Liver (tissue), 2 donors: ENCODE data around the gene AMER2.
"Not testable (repeated sequence)": the region's sequence is repeated elsewhere in the genome, so short reads cannot be mapped to it uniquely, and the experiment has no call there.

Source experiments
- MAX ChIP-seq: IDR thresholded peaks from 2 replicates; pipeline ENCODE4 v1.6.1; 2016; ENCODE audit warnings: antibody characterized with exemption
- YY1 ChIP-seq: IDR thresholded peaks from 2 replicates; pipeline ENCODE4 v1.6.1; 2016; ENCODE audit warnings: antibody characterized with exemption, mild to moderate bottlenecking
- TF ChIP-seq, protein P1 (sequence below): fragments of 150-350 bp; IDR thresholded peaks from 2 replicates; pipeline ENCODE4 v1.5.1; 2017; ENCODE audit warnings: improper control_type of control experiment, low read depth, low read length; ENCODE audit not compliant: missing input control
- TF ChIP-seq, protein P2 (sequence below): IDR thresholded peaks from 2 replicates; pipeline ENCODE4 v1.6.1; 2016; ENCODE audit warnings: antibody characterized with exemption, mild to moderate bottlenecking
- donor health status: healthy.

- not testable (repeated sequence) for TF ChIP-seq MAX, YY1
- TF ChIP-seq, protein P1, sequence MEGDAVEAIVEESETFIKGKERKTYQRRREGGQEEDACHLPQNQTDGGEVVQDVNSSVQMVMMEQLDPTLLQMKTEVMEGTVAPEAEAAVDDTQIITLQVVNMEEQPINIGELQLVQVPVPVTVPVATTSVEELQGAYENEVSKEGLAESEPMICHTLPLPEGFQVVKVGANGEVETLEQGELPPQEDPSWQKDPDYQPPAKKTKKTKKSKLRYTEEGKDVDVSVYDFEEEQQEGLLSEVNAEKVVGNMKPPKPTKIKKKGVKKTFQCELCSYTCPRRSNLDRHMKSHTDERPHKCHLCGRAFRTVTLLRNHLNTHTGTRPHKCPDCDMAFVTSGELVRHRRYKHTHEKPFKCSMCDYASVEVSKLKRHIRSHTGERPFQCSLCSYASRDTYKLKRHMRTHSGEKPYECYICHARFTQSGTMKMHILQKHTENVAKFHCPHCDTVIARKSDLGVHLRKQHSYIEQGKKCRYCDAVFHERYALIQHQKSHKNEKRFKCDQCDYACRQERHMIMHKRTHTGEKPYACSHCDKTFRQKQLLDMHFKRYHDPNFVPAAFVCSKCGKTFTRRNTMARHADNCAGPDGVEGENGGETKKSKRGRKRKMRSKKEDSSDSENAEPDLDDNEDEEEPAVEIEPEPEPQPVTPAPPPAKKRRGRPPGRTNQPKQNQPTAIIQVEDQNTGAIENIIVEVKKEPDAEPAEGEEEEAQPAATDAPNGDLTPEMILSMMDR, result not testable (repeated sequence)
- TF ChIP-seq, protein P2, sequence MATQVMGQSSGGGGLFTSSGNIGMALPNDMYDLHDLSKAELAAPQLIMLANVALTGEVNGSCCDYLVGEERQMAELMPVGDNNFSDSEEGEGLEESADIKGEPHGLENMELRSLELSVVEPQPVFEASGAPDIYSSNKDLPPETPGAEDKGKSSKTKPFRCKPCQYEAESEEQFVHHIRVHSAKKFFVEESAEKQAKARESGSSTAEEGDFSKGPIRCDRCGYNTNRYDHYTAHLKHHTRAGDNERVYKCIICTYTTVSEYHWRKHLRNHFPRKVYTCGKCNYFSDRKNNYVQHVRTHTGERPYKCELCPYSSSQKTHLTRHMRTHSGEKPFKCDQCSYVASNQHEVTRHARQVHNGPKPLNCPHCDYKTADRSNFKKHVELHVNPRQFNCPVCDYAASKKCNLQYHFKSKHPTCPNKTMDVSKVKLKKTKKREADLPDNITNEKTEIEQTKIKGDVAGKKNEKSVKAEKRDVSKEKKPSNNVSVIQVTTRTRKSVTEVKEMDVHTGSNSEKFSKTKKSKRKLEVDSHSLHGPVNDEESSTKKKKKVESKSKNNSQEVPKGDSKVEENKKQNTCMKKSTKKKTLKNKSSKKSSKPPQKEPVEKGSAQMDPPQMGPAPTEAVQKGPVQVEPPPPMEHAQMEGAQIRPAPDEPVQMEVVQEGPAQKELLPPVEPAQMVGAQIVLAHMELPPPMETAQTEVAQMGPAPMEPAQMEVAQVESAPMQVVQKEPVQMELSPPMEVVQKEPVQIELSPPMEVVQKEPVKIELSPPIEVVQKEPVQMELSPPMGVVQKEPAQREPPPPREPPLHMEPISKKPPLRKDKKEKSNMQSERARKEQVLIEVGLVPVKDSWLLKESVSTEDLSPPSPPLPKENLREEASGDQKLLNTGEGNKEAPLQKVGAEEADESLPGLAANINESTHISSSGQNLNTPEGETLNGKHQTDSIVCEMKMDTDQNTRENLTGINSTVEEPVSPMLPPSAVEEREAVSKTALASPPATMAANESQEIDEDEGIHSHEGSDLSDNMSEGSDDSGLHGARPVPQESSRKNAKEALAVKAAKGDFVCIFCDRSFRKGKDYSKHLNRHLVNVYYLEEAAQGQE, result not testable (repeated sequence)
Measured at GRCh38 chr13:25165163-25165562, 6.9 kb downstream of the AMER2 start.
